GM15510 (cell line): ENCODE data around the gene HOXA6.

Experiments used
- POLR2A ChIP-seq: IDR thresholded peaks from 3 replicates; pipeline ENCODE4 v1.6.1; 2011; ENCODE audit warnings: borderline replicate concordance; ENCODE audit not compliant: insufficient read length; ENCODE audit errors: extremely low read depth

HOXA6 gene

DNA sequence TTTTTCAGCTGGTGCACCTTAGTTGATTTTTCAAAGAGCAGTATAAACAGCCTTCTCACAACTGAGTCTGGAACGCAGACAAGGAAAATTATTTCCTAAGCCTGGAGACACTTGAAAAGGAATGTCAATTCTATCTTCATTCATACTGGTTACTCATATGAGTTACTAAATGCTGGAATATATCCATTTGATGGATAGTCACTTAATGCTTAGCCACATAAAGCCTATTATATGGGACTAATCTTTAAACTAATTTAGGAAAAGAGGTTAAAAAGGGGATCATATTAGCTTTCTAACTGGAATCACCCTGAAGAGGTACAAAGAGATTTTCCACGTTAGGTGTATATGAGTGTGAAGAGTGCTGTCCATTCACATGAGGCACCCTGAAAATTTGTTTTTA, 15.4 kb downstream of the HOXA6 start:
- TF ChIP-seq POLR2A: no peak

DNA sequence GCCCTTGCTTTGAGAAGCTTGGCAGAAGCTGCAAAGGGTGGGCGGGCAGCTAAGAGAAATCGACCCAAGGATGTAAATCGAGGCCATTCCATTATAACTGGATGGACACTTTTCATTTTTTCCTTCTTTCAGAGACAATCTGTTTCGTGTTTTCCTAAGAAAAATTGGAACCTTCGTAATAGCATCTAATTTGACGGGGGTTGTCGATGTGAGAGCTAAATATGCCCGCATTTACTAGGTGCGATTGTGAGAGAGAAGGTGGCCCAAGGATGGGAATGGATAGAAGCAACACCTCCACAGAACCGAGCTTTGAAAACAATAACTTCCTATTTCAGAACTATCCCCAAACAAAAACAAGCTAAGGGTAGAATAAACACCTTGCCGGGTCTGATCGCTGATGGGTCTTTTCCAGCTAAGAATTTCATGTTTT, 16.2 kb downstream of the HOXA6 start:
- TF ChIP-seq POLR2A: no peak

GRCh38 chr7:27130540-27131389, 16.8 kb downstream of the HOXA6 start, which contains the start of gene HOXA4:
Gene HOXA4, minus strand, starts transcription at chr7:27130757. Its CDS starts 24 bp downstream, at chr7:27130733.
- TF ChIP-seq POLR2A: no peak

DNA sequence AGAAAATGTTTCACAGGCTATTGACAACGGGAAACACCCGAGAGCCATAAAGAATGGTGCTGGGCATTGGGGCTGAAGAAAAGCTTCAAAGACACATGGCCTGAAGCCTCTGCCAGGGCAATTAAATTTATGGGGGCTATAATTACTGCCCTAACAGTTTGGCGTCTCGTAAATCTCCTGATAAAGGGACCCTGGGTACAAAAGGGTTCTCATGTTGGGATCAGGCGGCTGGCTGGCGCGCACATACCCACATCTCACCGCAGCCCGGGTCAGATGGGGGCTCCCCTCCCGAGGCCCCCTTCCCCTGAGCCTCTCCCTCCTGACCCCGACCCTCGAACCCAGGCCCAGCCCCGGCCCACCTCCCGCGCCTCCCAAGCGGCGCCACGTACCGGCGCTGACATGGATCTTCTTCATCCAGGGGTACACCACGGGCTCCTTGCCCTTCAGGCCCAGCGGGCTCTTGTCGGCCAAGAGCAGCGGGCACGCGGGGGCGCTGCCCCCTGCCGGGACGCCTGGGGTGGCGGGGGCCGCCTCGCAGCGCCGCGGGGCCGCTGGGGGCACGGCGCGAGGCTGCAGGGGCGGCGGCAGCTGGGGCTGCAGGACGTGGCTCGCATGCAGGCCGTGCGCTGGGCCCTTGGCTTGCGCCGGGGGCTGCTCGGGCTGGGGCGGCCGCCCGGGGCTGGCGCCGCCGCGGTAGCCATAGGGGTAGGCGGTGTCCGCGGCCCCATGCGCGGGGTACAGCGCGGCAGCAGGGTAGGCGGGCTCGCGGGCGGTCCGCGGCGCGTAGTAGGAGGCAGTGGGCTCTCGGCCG, 17.6 kb downstream of the HOXA6 start:
- no peak for TF ChIP-seq POLR2A

- TF ChIP-seq POLR2A: no peak
Observed at GRCh38 chr7:27128776-27129728, 18.5 kb downstream of the HOXA6 start.

GRCh38 chr7:27128034-27128433, 19.5 kb downstream of the HOXA6 start:
- no peak for TF ChIP-seq POLR2A

DNA sequence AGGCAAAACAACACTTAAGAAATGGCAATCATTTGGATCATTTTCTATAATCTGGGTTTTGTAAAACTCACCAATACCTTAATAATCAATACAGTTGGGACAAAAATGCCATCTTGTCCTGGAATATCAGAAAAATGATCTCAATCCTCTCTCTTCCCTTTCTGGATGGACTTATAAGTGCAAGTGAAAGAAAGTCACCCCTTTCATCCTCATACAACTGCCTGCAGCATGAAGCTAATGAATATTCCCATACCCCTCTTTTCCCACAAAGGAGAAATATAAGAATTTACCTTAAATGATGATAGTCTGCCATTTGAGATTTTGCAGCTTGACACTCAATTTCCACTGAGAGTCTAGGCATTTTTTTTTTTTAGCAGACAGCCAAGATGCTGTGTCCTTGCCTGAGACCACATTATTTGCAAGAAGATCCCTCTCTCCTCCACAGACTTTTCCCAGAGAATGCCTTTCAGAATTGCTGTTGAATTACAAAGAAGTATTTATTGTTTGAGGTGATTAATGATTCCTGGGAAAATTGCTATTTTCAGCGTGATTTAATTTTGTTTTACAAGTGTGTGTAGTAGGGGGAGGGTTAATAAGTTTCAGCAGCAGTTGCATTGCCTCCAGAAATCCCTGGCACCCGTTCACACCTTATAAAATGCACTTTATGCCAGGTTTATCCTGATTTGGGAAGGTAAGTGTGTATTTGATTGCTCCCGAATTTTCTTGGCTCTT, 20.8 kb downstream of the HOXA6 start:
- TF ChIP-seq POLR2A: no peak

GRCh38 chr7:27125986-27126394, 21.6 kb downstream of the HOXA6 start:
- no peak for TF ChIP-seq POLR2A

GRCh38 chr7:27124902-27125689, 22.5 kb downstream of the HOXA6 start:
- no peak for TF ChIP-seq POLR2A

DNA sequence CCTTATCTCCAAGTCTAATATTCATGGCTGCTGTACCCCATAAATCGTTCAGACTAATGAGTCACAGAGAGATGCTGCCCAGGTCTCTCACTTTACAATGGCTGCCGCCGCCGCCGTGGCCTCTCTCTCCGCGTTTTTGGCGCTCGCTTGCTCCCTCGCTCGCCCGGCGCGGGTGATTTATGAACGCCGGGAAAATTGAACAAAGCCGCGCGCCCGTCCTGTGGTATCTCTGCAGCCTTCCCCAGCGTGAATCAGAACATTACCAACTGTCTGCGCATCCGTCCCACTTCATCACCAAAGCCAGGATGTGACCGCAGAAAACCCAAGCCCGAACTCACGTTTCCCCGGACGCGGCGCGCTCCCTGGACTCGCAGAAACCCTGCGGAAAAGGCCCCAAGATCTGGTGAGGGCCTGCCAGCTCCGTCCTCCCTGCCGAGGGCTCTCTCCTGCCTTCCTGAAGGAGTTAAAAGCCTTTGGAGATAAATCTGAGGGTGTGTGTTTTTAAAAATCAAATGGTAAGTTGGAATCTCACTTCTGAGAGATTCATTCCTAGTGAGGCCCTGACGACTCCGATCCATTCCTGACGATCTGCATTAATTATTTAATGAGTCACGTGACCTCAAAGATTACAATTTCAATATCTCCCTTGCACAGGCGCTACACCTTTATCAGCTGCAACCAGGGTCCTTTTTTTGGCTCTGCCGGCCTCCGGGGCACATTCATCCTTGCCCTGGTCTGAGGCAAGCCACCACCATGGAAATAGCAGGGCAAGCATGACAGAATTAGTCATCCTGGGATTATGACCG, 23.3 kb downstream of the HOXA6 start:
- no peak for TF ChIP-seq POLR2A

GRCh38 chr7:27123477-27124053, 24.0 kb downstream of the HOXA6 start:
- no peak for TF ChIP-seq POLR2A

DNA sequence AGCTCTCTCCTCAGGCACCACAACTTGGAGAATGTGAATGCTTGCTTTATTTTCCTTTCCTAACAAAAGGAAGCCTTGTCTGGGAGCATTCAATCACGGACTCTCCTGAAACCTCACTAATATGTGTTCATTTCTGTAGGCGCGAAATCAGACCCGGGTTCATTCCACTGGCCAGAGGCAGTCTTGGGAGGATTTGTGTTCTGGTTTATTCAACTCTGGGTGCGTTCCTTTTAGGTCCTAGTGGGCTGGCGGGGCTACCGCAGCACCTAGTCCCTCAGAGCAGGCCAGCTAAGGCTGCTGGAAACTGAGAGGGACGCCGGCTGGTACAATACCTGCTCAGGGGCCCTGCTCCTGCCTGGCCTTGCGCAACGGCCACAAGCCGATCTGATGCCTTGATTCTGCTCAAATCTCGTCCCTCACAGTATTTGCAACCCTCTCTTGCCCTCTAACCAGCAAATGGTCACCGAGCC, 24.5 kb downstream of the HOXA6 start:
- TF ChIP-seq POLR2A: no peak

DNA sequence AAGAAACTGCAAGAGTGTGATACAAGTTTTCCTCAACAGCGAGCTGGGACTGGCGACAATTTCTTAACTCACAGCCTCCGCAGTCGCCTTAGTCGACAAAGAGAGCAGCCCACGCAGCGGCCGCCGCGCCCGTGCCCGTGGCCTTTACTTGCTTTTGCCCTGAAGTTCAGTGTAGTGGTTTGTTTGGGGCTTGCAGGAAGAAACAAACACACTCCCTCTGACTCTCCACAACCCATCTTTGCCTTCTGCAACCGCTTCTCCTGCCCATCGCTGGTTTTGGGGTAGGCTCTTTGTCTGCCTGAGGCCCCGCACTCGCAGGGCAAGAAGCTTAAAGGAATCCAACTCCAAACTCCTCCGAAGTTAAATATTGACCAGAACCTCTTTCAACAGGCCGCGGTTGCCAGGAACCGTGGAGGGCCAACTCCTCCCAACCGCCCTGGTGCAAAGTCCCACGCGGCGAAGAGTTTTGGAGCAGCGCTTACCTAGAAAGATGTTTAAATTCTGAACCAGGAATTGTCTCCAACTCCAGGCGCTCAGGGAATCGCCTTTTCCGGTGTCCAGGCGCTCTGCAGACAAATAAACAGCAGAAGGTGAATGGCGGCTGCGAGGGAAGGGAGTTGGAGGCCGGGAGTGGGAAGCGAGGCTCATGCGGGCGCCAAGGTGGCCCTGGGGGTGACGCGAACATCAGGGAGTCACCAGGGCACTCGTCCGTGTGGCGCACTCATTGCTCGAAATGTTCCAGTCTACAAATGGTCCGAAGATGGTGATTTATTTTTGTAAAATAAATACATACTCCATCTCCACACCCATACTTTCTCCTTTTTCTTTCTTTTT, 25.3 kb downstream of the HOXA6 start:
- no peak for TF ChIP-seq POLR2A
